ENCODE measurements around the gene GSTM3.

Gene GSTM3

DNA sequence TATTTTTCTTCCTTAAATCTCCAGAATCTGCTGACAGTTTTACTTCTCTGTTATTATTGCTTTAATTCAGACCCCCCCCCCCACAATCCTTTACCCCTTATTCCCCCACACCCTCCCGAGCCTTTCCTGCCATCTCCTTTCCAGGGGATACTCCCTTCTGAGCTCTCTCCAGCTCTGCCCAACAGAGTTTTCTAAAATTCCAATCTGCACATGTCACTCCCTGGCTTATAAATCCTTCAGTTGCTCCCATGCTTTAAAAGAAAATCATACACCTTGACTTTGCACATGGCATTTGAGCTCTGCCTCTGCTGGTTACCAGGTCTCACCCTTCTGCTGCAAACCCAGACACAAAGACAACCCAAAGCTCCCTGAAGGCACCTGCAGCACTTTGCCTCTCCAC lies 34.6 kb upstream of the GSTM3 start:
- no peak overlapping the region for H3K27ac ChIP-seq (ENCODE audit: low read length)
- H3K36me3 ChIP-seq (replicated peaks; ENCODE audit: insufficient read depth, low read length): no peaks in the 10 kb centered on the region
- H3K4me3 ChIP-seq (ENCODE audit: low read length): no peak overlapping the region
- no peaks in the 10 kb centered on the region for H3K79me2 ChIP-seq (ENCODE audit: low read length)
- DNase-seq: no peak
- H3F3A ChIP-seq (ENCODE audit: insufficient read depth, low read length): no peaks in the 10 kb centered on the region
- no peaks in the 10 kb centered on the region for H4K20me1 ChIP-seq (ENCODE audit: insufficient read depth, low read length)
- no peaks in the 10 kb centered on the region for H3K9me2 ChIP-seq (replicated peaks; ENCODE audit: insufficient read depth, low read length)
- no peaks in the 10 kb centered on the region for H3K27me3 ChIP-seq (replicated peaks; ENCODE audit: insufficient read depth, low read length)
- no peaks in the 10 kb centered on the region for H3K9me3 ChIP-seq (replicated peaks; ENCODE audit: insufficient read depth, low read length)
- no peak overlapping the region for H3K4me2 ChIP-seq (ENCODE audit: low read depth, low read length)
- no peaks in the 10 kb centered on the region for H3K4me1 ChIP-seq (ENCODE audit: low read length)
- no peak for TF ChIP-seq EZH2 (optimal IDR thresholded peaks at IDR 0.05; ENCODE audit: low read depth, low read length)
- TF ChIP-seq, protein P1, sequence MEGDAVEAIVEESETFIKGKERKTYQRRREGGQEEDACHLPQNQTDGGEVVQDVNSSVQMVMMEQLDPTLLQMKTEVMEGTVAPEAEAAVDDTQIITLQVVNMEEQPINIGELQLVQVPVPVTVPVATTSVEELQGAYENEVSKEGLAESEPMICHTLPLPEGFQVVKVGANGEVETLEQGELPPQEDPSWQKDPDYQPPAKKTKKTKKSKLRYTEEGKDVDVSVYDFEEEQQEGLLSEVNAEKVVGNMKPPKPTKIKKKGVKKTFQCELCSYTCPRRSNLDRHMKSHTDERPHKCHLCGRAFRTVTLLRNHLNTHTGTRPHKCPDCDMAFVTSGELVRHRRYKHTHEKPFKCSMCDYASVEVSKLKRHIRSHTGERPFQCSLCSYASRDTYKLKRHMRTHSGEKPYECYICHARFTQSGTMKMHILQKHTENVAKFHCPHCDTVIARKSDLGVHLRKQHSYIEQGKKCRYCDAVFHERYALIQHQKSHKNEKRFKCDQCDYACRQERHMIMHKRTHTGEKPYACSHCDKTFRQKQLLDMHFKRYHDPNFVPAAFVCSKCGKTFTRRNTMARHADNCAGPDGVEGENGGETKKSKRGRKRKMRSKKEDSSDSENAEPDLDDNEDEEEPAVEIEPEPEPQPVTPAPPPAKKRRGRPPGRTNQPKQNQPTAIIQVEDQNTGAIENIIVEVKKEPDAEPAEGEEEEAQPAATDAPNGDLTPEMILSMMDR (IDR thresholded peaks at IDR 0.05; ENCODE audit: low read length): no peak
- TF ChIP-seq EZH2phosphoT487 (IDR thresholded peaks at IDR 0.05; ENCODE audit: low read length): no peak
- no peak overlapping the region for H2AFZ ChIP-seq (ENCODE audit: low read length)
- no peak overlapping the region for H3K9ac ChIP-seq (ENCODE audit: low read length)

DNA sequence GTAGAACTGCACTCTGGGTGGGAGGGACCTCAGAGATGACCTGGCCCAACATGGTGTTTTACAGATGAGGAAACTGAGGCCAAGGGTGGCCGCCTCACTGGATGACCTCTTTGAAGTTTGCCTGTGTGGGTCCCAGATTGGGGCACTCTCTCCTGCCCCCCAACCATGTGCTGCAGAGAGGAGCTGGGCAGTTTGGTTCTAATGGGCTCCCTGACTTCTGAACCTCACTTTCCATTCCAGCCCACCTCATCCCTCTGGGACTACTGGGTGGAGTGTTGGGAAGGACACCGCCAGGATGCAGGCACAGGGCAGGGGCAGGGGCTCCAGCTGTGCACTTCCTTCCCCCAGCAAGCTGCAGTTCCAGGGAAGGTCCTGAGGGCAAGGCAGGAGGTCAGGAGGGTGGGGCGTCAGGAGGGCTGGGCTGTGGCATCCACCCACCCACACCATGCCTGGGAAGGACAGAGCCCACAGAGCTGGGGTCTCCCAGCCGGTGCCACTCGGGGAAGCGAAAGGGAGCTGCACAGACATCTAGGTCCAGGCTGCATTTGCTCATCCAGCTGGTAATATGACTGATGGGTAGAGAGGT lies 33.2 kb upstream of the GSTM3 start:
- Histone ChIP-seq H4K20me1 (ENCODE audit: insufficient read depth, low read length) (no peaks in the 10 kb centered on the region), H3K79me2 (ENCODE audit: low read length) (no peaks in the 10 kb centered on the region), H3K27me3 (replicated peaks; ENCODE audit: insufficient read depth, low read length) (no peaks in the 10 kb centered on the region), H3K4me1 (ENCODE audit: low read length) (no peaks in the 10 kb centered on the region), H3K9me3 (replicated peaks; ENCODE audit: insufficient read depth, low read length) (no peaks in the 10 kb centered on the region), H3K9me2 (replicated peaks; ENCODE audit: insufficient read depth, low read length) (no peaks in the 10 kb centered on the region), H3F3A (ENCODE audit: insufficient read depth, low read length) (no peaks in the 10 kb centered on the region), H3K4me2 (ENCODE audit: low read depth, low read length) (peak overlapping the region; percentile 21; the same call in 1 of the 2 replicates), H3K4me3 (ENCODE audit: low read length) (no peak overlapping the region), H3K36me3 (replicated peaks; ENCODE audit: insufficient read depth, low read length) (no peaks in the 10 kb centered on the region), H2AFZ (ENCODE audit: low read length) (peak overlapping the region; percentile 35; the same call in 1 of the 2 replicates), H3K9ac (ENCODE audit: low read length) (no peak overlapping the region), H3K27ac (ENCODE audit: low read length) (no peak overlapping the region)
- DNase-seq: no peak
- TF ChIP-seq, protein P1 (IDR thresholded peaks at IDR 0.05; ENCODE audit: low read length): no peak
- TF ChIP-seq EZH2phosphoT487 (IDR thresholded peaks at IDR 0.05; ENCODE audit: low read length) (no peak), EZH2 (optimal IDR thresholded peaks at IDR 0.05; ENCODE audit: low read depth, low read length) (no peak)

DNA sequence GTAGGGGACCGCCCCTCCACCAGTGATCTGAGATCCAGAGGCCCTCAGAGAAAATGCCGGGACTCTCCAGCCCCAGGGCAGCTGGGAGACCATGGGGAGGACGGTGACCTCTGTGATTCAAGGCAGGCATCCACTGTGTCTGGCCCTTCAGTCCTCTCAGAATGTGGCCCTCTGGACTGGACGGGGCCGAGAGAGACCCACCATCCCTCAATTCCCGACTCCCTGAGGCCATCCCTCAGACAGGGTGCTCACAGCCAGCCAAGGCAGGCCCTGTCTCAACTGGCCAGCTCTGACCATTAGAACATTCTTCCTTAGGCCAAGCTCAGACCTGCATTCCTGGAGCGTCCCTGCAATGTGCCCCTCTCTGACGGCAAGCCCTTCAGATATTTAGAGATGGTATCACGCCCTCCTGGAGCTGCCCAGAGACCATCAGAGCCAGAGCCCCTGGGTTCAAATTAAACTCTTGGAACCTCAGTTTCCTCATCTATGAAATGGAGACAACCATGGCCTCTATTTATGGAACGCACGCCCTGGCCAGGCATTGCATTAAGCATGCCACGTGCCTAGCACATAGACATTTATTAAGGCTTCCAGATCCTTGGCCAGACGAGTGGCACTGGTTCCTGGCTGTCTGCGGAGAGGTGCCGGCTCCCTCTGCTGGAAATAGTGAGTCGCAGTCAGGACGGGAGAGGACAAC lies 32.5 kb upstream of the GSTM3 start:
- Histone ChIP-seq H3K4me3 (ENCODE audit: low read length) (no peak overlapping the region), H3K4me2 (ENCODE audit: low read depth, low read length) (peak overlapping the region; percentile 21; the same call in 1 of the 2 replicates), H3K9ac (ENCODE audit: low read length) (no peak overlapping the region), H3K27me3 (replicated peaks; ENCODE audit: insufficient read depth, low read length) (no peaks in the 10 kb centered on the region), H3K9me2 (replicated peaks; ENCODE audit: insufficient read depth, low read length) (no peaks in the 10 kb centered on the region), H3K79me2 (ENCODE audit: low read length) (no peaks in the 10 kb centered on the region), H3K9me3 (replicated peaks; ENCODE audit: insufficient read depth, low read length) (no peaks in the 10 kb centered on the region), H4K20me1 (ENCODE audit: insufficient read depth, low read length) (no peaks in the 10 kb centered on the region), H3K27ac (ENCODE audit: low read length) (no peak overlapping the region), H3K4me1 (ENCODE audit: low read length) (no peaks in the 10 kb centered on the region), H3F3A (ENCODE audit: insufficient read depth, low read length) (no peaks in the 10 kb centered on the region), H2AFZ (ENCODE audit: low read length) (peak overlapping the region; percentile 48; the same call in 1 of the 2 replicates), H3K36me3 (replicated peaks; ENCODE audit: insufficient read depth, low read length) (no peaks in the 10 kb centered on the region)
- peak; percentile 68 for DNase-seq
- TF ChIP-seq, protein P1 (IDR thresholded peaks at IDR 0.05; ENCODE audit: low read length): peak; percentile 71
- TF ChIP-seq EZH2 (optimal IDR thresholded peaks at IDR 0.05; ENCODE audit: low read depth, low read length): no peak

All from MM.1S (cell line).